RWPE1 (cell line): ENCODE results near the gene RTN3.

Experiments
- CTCF ChIA-PET: fragments of 350-600 bp; sonication (Branson Sonifier 250); formaldehyde crosslinking; extraction: SDS; loops from one replicate; lab custom pipeline; 2021; lab: Yijun Ruan, JAX
- POLR2A ChIA-PET: fragments of 400-600 bp; formaldehyde crosslinking; extraction: SDS; loops from one replicate; lab custom pipeline; 2020; ENCODE audit warnings: antibody characterized with exemption; ENCODE audit not compliant: low non-redundant PET; lab: Yijun Ruan, JAX
- DNase-seq: peaks from one replicate; pipeline ENCODE4 v3.0.0; 2012; ENCODE audit warnings: low spot score
- H3K27ac ChIP-seq: fragments of 450-650 bp; 2 replicates; pipeline ENCODE4 v1.5.1; 2017
- TF ChIP-seq, protein P1 (sequence below): fragments of 450-650 bp; conservative IDR thresholded peaks from 2 replicates; pipeline ENCODE4 v1.5.1; 2017; ENCODE audit warnings: low read depth, mild to moderate bottlenecking

Gene RTN3

DNA sequence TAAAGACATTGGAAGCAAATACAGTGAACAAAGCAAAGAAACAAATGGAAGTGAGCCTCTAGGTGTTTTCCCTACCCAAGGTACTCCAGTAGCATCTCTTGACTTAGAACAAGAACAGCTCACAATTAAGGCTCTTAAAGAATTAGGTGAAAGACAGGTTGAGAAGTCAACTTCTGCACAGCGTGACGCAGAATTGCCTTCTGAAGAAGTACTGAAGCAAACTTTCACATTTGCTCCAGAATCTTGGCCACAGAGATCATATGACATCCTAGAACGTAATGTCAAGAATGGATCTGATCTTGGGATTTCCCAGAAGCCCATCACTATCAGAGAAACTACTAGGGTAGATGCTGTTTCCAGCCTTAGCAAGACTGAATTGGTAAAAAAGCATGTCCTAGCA lies 39.3 kb downstream of the RTN3 start:
- H3K27ac ChIP-seq = no peak overlapping the region

DNA sequence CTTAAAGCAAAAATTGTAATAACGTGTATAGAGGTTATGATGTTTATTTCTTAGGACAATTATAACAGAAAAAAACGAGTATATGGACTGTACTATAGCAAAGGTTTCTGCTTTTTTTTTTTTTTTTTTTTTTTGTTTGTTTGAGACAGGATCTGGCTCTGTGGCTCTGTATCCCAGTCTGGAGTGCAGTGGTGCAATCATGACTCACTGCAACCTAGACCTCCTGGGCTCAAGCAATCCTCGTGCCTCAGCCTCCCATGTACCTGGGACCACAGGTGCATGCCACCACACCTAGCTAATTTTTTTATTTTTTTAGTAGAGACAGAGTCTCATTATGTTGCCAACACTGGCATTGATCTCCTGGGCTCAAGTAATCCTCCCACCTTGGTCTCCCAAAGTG lies 48.0 kb downstream of the RTN3 start:
- CTCF ChIA-PET = interaction anchor here (0.7 kb wide), 2 partner anchors 39 to 48 kb away, joined by 3 to 6 read pairs; no protein-coding TSS in a partner anchor
- no peak for DNase-seq
- POLR2A ChIA-PET = no interaction called here
- no peak overlapping the region for H3K27ac ChIP-seq
- TF ChIP-seq, protein P1, sequence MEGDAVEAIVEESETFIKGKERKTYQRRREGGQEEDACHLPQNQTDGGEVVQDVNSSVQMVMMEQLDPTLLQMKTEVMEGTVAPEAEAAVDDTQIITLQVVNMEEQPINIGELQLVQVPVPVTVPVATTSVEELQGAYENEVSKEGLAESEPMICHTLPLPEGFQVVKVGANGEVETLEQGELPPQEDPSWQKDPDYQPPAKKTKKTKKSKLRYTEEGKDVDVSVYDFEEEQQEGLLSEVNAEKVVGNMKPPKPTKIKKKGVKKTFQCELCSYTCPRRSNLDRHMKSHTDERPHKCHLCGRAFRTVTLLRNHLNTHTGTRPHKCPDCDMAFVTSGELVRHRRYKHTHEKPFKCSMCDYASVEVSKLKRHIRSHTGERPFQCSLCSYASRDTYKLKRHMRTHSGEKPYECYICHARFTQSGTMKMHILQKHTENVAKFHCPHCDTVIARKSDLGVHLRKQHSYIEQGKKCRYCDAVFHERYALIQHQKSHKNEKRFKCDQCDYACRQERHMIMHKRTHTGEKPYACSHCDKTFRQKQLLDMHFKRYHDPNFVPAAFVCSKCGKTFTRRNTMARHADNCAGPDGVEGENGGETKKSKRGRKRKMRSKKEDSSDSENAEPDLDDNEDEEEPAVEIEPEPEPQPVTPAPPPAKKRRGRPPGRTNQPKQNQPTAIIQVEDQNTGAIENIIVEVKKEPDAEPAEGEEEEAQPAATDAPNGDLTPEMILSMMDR = no peak

More for the DNA sequence above, 39.3 kb downstream of the RTN3 start:
- ChIA-PET POLR2A (no interaction called here), CTCF (no interaction called here)
- TF ChIP-seq, protein P1 = no peak
- DNase-seq = no peak

DNA sequence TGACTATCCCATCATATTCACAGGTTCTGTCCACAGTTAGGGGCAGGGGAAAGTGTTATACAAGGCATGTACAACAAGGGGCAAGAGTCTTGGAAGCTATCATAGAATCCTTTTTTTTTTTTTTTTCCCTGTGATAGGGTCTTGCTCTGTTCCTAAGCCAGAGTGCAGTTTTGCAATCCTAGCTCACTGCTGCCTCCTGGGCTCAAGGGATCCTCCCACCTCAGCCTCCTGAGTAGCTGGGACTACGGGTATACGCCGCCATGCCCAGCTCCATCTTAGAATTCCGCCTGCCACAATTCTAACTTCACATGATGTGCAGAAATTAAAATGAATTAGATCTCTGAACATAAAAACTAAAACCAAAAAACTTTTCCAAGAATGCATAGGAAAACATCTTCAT lies 55.6 kb downstream of the RTN3 start:
- ChIA-PET CTCF (interaction anchor here (0.6 to 1.0 kb wide), 3 partner anchors 16 to 217 kb away, joined by 3 read pairs; partner anchors contain the start of gene ATL3), POLR2A (no interaction called here)
- no peak for DNase-seq
- TF ChIP-seq, protein P1 = no peak
- 0 out of 2 replicates have a peak overlapping the region, but pooled peaks have one; percentile 16 for H3K27ac ChIP-seq

DNA sequence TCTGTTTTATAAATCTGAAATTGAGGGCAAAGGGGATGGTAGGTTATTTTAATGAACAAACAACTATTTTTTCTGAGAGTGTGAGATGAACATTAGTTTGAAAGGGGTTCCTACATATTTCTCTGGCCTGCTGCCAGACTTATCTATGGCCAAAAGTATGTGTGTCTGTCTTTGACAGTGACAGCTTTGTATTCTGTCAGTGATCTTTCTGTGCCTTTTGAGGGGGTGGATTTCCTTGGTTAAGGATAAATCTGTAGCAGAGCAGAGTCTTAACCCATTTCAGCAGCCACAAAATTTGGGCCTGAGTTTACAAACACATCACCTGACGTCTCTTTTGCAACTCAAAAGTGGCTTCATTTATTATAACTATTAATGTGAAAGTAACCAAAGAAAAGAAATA lies 56.4 kb downstream of the RTN3 start:
- no peak for DNase-seq
- TF ChIP-seq, protein P1 = no peak
- CTCF ChIA-PET = interaction anchor here (0.5 to 1.2 kb wide), 4 partner anchors 51 to 846 kb away, joined by 3 to 4 read pairs (median 3); no protein-coding TSS in a partner anchor
- no peak overlapping the region for H3K27ac ChIP-seq
- POLR2A ChIA-PET = no interaction called here

DNA sequence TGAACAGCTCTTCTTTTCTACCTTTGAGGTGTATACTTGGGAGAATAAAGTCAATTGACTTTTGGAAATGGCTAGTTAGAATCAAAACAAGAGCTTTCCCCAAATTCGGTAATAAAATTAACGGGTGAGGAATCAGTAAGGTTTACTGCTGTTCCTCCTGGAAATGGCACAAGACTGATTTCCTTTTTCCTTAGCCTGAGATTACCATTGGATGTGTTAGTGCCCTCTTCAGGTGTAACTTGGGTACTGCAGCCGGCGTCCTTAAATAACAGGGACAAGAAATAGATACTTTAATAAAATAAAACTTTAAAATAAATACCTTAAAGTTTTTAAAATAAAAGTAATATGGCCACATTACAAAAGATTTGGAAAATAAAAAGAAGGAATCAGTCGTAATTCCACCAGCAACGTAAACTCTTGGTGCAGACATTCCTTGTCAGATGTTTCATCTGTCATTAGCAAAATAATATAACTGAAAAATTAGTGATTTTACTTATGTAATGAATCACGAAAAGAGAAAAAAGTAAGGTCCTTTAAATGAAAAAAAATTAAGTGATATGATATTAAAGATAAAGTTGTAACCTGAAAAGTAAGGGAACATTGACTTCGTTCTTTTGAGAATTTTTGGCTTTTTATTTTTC lies 57.5 kb downstream of the RTN3 start:
- TF ChIP-seq, protein P1 = peak; percentile 94
- CTCF ChIA-PET = interaction anchor here (0.6 to 1.2 kb wide), 12 partner anchors 12 to 637 kb away, joined by 3 to 7 read pairs (median 4); no protein-coding TSS in a partner anchor
- POLR2A ChIA-PET = no interaction called here
- H3K27ac ChIP-seq = no peak overlapping the region; the same call in 1 of the 2 replicates
- DNase-seq = peak; percentile 60

DNA sequence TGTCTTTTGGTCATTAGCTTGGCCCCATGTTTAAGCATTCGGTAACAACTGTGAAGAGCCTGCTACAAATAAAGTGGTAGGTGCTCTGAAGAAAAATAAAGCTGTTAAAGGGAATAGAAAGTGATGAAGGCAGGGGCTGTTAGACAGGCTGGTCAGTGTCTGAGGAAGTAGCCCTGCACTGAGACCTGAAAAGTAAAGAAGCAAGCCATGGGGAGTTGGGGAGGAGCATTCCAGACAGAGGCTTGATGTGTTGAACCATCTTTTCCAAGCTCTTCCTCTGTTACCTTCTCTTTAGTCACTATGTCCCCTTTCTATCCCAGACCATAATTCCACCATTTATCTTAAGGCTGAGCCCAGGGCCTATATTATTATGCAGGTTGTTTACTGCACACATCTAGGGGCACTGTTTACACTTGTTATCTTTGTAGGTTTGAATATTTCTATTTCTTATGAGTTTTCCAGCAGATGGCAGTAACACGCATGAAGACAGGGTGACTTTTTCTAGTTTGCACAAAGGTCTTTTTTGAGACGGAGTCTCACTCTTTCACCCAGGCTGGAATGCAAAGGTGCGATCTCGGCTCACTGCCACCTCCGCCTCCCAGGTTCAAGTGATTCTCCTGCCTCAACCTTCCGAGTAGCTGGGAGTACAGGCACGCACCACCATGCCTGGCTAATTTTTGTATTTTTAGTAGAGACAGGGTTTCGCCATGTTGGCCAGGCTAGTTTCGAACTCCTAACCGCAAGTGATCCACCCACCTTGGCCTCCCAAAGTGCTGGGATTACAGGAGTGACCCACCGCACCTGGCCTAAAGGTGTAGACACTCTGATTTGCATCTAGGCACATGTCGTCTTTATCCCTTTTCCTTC lies 64.2 kb downstream of the RTN3 start:
- TF ChIP-seq, protein P1 = no peak
- no peak for DNase-seq
- ChIA-PET POLR2A (no interaction called here), CTCF (interaction anchor here (0.6 kb wide), 1 partner anchor 37 kb away, joined by 3 read pairs; no protein-coding TSS in a partner anchor)
- H3K27ac ChIP-seq = no peak overlapping the region
